Stimulated activated CD4-positive, alpha-beta T cell treated with anti-CD3 and anti-CD28 coated beads, Interleukin-4, amount 100 ng/mL, for 1 hour (primary cell): Measurements from ENCODE around the gene IRX4.

ENCODE experiments used
- DNase-seq: peaks from one replicate; pipeline ENCODE4 v3.0.0-alpha.2; 2020

The IRX4 gene

GRCh38 chr5:1835431-1835830 lies 47.3 kb downstream of the IRX4 start:
- no peak for DNase-seq

GRCh38 chr5:1834721-1835429 lies 47.9 kb downstream of the IRX4 start:
- DNase-seq = no peak

- DNase-seq = no peak
Observed at GRCh38 chr5:1834022-1834551, 48.6 kb downstream of the IRX4 start.

GRCh38 chr5:1833264-1834021 lies 49.3 kb downstream of the IRX4 start:
- DNase-seq = no peak

- no peak for DNase-seq
Observed at GRCh38 chr5:1832511-1833250, 50.0 kb downstream of the IRX4 start.

- no peak for DNase-seq
Observed at GRCh38 chr5:1831677-1832313, 50.9 kb downstream of the IRX4 start.

GRCh38 chr5:1831257-1831656 lies 51.5 kb downstream of the IRX4 start:
- no peak for DNase-seq

GRCh38 chr5:1830571-1831228 lies 52.0 kb downstream of the IRX4 start:
- no peak for DNase-seq

GRCh38 chr5:1827886-1828397 lies 54.8 kb downstream of the IRX4 start:
- DNase-seq = peak; percentile 17
